HepG2 (cell line): ENCODE results near the gene ADAMTS13. TPM values are rescaled to one million over a fixed set of nuclear protein-coding genes. Genes with fewer than 3 reads are reported as not detected.
A peak's percentile ranks its signal among the peaks of the same experiment; 100 is the strongest.

ENCODE experiments used
- DPF2 ChIP-seq: sonication (generic); formaldehyde crosslinking; IDR thresholded peaks from 2 replicates; pipeline ENCODE4 v1.4.0; 2020; ENCODE audit warnings: mild to moderate bottlenecking, low read depth, missing genetic modification reagents, borderline replicate concordance
- GATAD2A ChIP-seq: IDR thresholded peaks from 2 replicates; pipeline ENCODE4 v1.6.1; 2016
- HINFP ChIP-seq: sonication (generic); formaldehyde crosslinking; IDR thresholded peaks from 2 replicates; pipeline ENCODE4 v1.4.0; 2020; ENCODE audit warnings: low read depth, mild to moderate bottlenecking, missing genetic modification reagents
- KLF13 ChIP-seq: sonication (generic); formaldehyde crosslinking; IDR thresholded peaks from 2 replicates; pipeline ENCODE4 v1.4.0; 2020; ENCODE audit warnings: mild to moderate bottlenecking, missing genetic modification reagents
- MIER3 ChIP-seq: IDR thresholded peaks from 2 replicates; pipeline ENCODE4 v1.6.1; 2016; ENCODE audit warnings: missing compliant biosample characterization, borderline replicate concordance
- NFE2L2 ChIP-seq: fragments of 150-350 bp; IDR thresholded peaks from 2 replicates; pipeline ENCODE4 v1.6.1; 2014; ENCODE audit warnings: low read length
- RBM22 ChIP-seq: fragments of 200-400 bp; formaldehyde crosslinking; optimal IDR thresholded peaks from 2 replicates; pipeline ENCODE3; 2017; ENCODE audit warnings: mild to moderate bottlenecking, low read length, moderate library complexity
- ZHX2 ChIP-seq, 2 experiments: sonication (generic) in 1 of 2; formaldehyde crosslinking in 1 of 2; IDR thresholded peaks; 2 replicates each; pipeline versions ENCODE4 v1.6.1 to v1.9.0; 2014 to 2022; ENCODE audit warnings: antibody characterized with exemption in 1 of 2, borderline replicate concordance in 1 of 2, inconsistent platforms in 1 of 2, low read depth in 1 of 2, missing genetic modification reagents in 1 of 2
- ZNF609 ChIP-seq: sonication (generic); formaldehyde crosslinking; IDR thresholded peaks from 2 replicates; pipeline ENCODE4 v1.4.0; 2020; ENCODE audit warnings: mild to moderate bottlenecking, missing genetic modification reagents, borderline replicate concordance
- polyA plus RNA-seq, 8 experiments: library from polyadenylated mRNA; depleted of rRNA in 3 of 8; stranded (reverse) in 7 of 8; unstranded in 1 of 8; fragments of >200 nt; fragmentation: Illumina TruSeq in 4 of 8; extraction: Trizol in 4 of 8; gene quantifications; 2 replicates each; pipeline versions ENCODE4 v1.2.1 to v1.2.3, GENCODE V29; 2011 to 2016; ENCODE audit warnings: low read depth in 4 of 8, missing spikeins in 1 of 8, mixed read lengths in 1 of 8; ENCODE audit not compliant: insufficient read depth in 1 of 8
- total RNA-seq, 5 experiments: library from RNA; depleted of rRNA; stranded (reverse); fragments of >200 nt; fragmentation: Illumina TruSeq; extraction: Trizol; gene quantifications; 2 replicates each; pipeline ENCODE4 v1.2.3, GENCODE V29; 2016; ENCODE audit warnings: low read depth in 1 of 5
- TF ChIP-seq, protein P1 (sequence below): sonication (generic); formaldehyde crosslinking; IDR thresholded peaks from 2 replicates; pipeline ENCODE4 v1.8.1; 2023; ENCODE audit warnings: mild to moderate bottlenecking, missing genetic modification reagents
- TF ChIP-seq, protein P2 (sequence below): sonication (generic); formaldehyde crosslinking; IDR thresholded peaks from 2 replicates; pipeline ENCODE4 v1.5.1; 2020; ENCODE audit warnings: missing genetic modification reagents, mild to moderate bottlenecking, borderline replicate concordance

The ADAMTS13 gene
- total and polyA plus RNA-seq, 2 of the 13 experiments (the other 11 are each of a cell fraction or from before 2014, with no cell fraction given): 0.91 to 4.5 TPM

- TF ChIP-seq ZNF609: peak; percentile 80; the same call in 1 of the 2 replicates
- TF ChIP-seq GATAD2A (CRISPR knock-in tag): peak; percentile 65
- no peak for TF ChIP-seq HINFP
- TF ChIP-seq ZHX2 (IDR thresholded peaks at IDR 0.05; ENCODE audit: low read depth): 0 out of 2 replicates have a peak, but pooled peaks have one; percentile 14
- TF ChIP-seq ZHX2 (CRISPR knock-in tag; IDR thresholded peaks at IDR 0.05; ENCODE audit: borderline replicate concordance): no peak
- TF ChIP-seq KLF13: no peak
- peak; percentile 13; the same call in 1 of the 2 replicates for TF ChIP-seq MIER3 (CRISPR knock-in tag)
- TF ChIP-seq DPF2 (CRISPR knock-in tag): peak; percentile 57; the same call in 1 of the 2 replicates
- TF ChIP-seq, protein P1, sequence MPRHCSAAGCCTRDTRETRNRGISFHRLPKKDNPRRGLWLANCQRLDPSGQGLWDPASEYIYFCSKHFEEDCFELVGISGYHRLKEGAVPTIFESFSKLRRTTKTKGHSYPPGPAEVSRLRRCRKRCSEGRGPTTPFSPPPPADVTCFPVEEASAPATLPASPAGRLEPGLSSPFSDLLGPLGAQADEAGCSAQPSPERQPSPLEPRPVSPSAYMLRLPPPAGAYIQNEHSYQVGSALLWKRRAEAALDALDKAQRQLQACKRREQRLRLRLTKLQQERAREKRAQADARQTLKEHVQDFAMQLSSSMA: no peak
- TF ChIP-seq, protein P2, sequence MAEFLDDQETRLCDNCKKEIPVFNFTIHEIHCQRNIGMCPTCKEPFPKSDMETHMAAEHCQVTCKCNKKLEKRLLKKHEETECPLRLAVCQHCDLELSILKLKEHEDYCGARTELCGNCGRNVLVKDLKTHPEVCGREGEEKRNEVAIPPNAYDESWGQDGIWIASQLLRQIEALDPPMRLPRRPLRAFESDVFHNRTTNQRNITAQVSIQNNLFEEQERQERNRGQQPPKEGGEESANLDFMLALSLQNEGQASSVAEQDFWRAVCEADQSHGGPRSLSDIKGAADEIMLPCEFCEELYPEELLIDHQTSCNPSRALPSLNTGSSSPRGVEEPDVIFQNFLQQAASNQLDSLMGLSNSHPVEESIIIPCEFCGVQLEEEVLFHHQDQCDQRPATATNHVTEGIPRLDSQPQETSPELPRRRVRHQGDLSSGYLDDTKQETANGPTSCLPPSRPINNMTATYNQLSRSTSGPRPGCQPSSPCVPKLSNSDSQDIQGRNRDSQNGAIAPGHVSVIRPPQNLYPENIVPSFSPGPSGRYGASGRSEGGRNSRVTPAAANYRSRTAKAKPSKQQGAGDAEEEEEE (CRISPR knock-in tag): no peak
- no peak for TF ChIP-seq NFE2L2
- TF ChIP-seq RBM22: no peak
Measured at GRCh38 chr9:133460405-133461175, 38.4 kb downstream of the ADAMTS13 start (continued).
